Smooth muscle cell of the pulmonary artery (primary cell): Measurements from ENCODE around the gene FOXM1. TPM values are rescaled to one million over a fixed set of nuclear protein-coding genes. Genes with fewer than 3 reads are reported as not detected.

Experiments used
- total RNA-seq: library from RNA; depleted of rRNA; stranded (reverse); fragments of >200 nt; gene quantifications from 2 replicates; pipeline ENCODE4 v1.2.3, GENCODE V29; 2014

The FOXM1 gene
- 3.5 and 4.5 TPM in 2 replicates for total RNA-seq

DNA sequence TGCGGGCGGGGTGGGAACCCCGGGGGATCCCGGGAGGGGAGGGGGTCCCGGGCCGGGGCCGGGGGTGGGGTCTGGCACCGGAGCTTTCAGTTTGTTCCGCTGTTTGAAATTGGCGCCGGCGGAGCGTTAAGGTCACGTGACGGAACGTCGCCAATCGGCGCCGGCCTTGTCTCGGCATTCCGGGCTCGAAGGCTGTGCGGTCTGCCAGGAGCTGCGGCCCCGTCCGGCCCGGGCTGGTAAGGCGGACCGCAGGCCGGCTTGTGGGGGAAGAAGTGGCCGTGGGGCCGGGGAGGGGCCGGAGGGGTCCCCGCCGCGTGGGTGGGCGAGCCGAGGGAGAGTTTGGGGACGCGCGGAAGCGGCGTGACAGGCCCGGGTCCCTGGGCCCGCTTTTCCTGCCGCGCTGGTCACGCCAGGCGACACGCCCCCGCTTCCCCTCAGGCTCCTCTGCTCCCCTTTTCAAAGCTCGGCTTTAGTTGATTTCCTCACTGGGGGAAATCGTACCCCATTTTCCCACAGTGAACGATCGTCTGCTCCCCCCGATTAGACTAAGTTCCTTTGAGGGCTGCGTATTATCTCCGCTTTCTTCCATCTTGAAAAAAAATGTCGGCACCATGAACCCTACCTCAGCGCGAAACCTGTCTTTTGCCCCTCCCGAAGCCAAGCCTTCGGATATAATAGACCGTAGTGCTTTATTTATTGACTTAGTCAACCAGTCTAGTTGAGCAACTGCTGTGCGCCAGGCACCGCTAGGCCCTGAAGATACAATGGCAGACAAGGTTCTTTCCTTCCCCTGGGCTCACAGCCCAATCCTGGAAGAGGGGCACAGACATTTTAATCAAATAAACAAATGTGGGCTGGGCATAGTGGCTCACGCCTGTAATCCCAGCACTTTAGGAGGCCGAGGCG, at the start of gene FOXM1, which contains the start of gene RHNO1:
FOXM1 (minus strand) TSS at position 128 of the 906 bp plus-strand sequence. CDS start 2,696 bp downstream, outside the sequence.
RHNO1 (plus strand) TSS at position 177 of the 906 bp plus-strand sequence. CDS start 8,144 bp downstream, outside the sequence.

GRCh38 chr12:2890388-2891239, 13.6 kb upstream of the FOXM1 start, which contains the start of gene TULP3:
TSS of gene TULP3 (plus strand) at chr12:2890891. CDS start at chr12:2890948, 57 bp downstream.

DNA sequence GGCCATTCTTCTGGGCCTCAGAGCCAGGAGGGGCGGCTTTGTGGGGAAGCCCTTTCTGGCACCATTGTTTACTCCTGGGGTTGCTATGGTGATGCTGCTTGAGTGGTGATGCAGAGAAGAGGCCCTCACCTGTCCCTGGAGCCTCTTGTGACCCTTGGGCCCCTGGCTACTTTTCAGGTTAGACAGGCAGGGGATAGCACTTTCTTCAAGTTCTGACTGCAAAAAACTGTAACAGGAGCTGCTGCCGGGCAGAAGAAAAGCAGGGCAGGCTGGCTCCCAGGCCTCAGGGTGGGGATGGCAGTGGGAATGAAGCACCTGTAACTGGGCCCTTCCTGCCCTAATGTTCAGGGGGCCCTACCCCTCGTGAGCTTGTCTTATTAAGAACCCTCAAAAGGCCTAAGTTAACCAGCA, 19.9 kb downstream of the FOXM1 start, which contains the start of gene TEX52:
TEX52 (minus strand) TSS at position 19 of the 411 bp plus-strand sequence; CDS start at position 6, 13 bp downstream.

GRCh38 chr12:2834581-2835491, 42.1 kb downstream of the FOXM1 start, which contains the start of gene NRIP2:
TSS of gene NRIP2 (minus strand) at chr12:2835035. CDS start at chr12:2834983, 52 bp downstream.

GRCh38 chr12:2812290-2813213, 64.4 kb downstream of the FOXM1 start, which contains the start of gene ITFG2:
TSS of gene ITFG2 (plus strand) at chr12:2812668. CDS start at chr12:2812761, 93 bp downstream.

Other genes with a start within 250 kb of the FOXM1 start
- 66.5 and 70.7 TPM in 2 replicates for gene FKBP4, start 82.2 kb downstream of the FOXM1 start, total RNA-seq
- gene ITFG2, start 64.5 kb downstream of the FOXM1 start, total RNA-seq = 14.7 and 15.1 TPM in 2 replicates
- 0.07 TPM in 1 of 2 replicates, not detected in the other for gene NRIP2, start 42.1 kb downstream of the FOXM1 start, total RNA-seq
- not detected in 2 replicates for gene TEX52, start 20.1 kb downstream of the FOXM1 start, total RNA-seq
- 12.3 and 13.0 TPM in 2 replicates for gene RHNO1, start within 50 bp of the FOXM1 start, total RNA-seq
- gene TULP3, start 13.7 kb upstream of the FOXM1 start, total RNA-seq = 22.0 and 30.2 TPM in 2 replicates
- gene TEAD4, start 82.2 kb upstream of the FOXM1 start, total RNA-seq = 7.0 and 10.1 TPM in 2 replicates
- gene TSPAN9, start 200.2 kb upstream of the FOXM1 start, total RNA-seq = 63.0 and 87.8 TPM in 2 replicates